ENCODE data around the gene CPVL.

CPVL gene

GRCh38 chr7:28979776-28980175 is 166.6 kb downstream of the CPVL start:
- H3K4me1 ChIP-seq (ENCODE audit: control insufficient read depth, insufficient read depth, low read length, poor library complexity, severe bottlenecking) = peaks cover 20% of the 10 kb centered on the region
- H3K36me3 ChIP-seq (ENCODE audit: control insufficient read depth, insufficient read depth, low read length) = no peaks in the 10 kb centered on the region
- peaks cover 3% of the 10 kb centered on the region for H3K9me3 ChIP-seq (ENCODE audit: control insufficient read depth, low read length)
- H3K27ac ChIP-seq (ENCODE audit: low read depth, low read length, severe bottlenecking) = no peak overlapping the region
- WGBS, 2 experiments (ENCODE audit: insufficient coverage in 2 of 2) = 88 to 93% methylated on average over 1 to 2 of the region's 3 CpGs
- H3K4me3 ChIP-seq (ENCODE audit: extremely low read depth, insufficient read depth, low read length, poor library complexity, severe bottlenecking) = no peak overlapping the region

- no peak overlapping the region for H3K4me3 ChIP-seq (ENCODE audit: extremely low read depth, insufficient read depth, low read length, poor library complexity, severe bottlenecking)
- no peaks in the 10 kb centered on the region for H3K36me3 ChIP-seq (ENCODE audit: control insufficient read depth, insufficient read depth, low read length)
- peaks cover 10% of the 10 kb centered on the region for H3K9me3 ChIP-seq (ENCODE audit: control insufficient read depth, low read length)
- 83 to 86% methylated on average over 1 of the region's 1 CpG for WGBS, 2 experiments (ENCODE audit: insufficient coverage in 2 of 2)
- H3K27ac ChIP-seq (ENCODE audit: low read depth, low read length, severe bottlenecking) = no peak overlapping the region
- H3K4me1 ChIP-seq (ENCODE audit: control insufficient read depth, insufficient read depth, low read length, poor library complexity, severe bottlenecking) = peaks cover 12% of the 10 kb centered on the region
Measured at GRCh38 chr7:28977881-28978280, 168.5 kb downstream of the CPVL start.

- Histone ChIP-seq H3K4me3 (ENCODE audit: extremely low read depth, insufficient read depth, low read length, poor library complexity, severe bottlenecking) (no peak overlapping the region), H3K36me3 (ENCODE audit: control insufficient read depth, insufficient read depth, low read length) (no peaks in the 10 kb centered on the region), H3K4me1 (ENCODE audit: control insufficient read depth, insufficient read depth, low read length, poor library complexity, severe bottlenecking) (peaks cover 8% of the 10 kb centered on the region), H3K9me3 (ENCODE audit: control insufficient read depth, low read length) (peaks cover 14% of the 10 kb centered on the region), H3K27ac (ENCODE audit: low read depth, low read length, severe bottlenecking) (no peak overlapping the region)
- 85 to 100% methylated on average over 2 of the region's 3 CpGs for WGBS, 2 experiments (ENCODE audit: insufficient coverage in 2 of 2)
Measured at GRCh38 chr7:28976022-28976421, 170.3 kb downstream of the CPVL start.

- H3K4me1 ChIP-seq (ENCODE audit: control insufficient read depth, insufficient read depth, low read length, poor library complexity, severe bottlenecking) = no peaks in the 10 kb centered on the region
- no peak overlapping the region for H3K27ac ChIP-seq (ENCODE audit: low read depth, low read length, severe bottlenecking)
- no peak overlapping the region for H3K4me3 ChIP-seq (ENCODE audit: extremely low read depth, insufficient read depth, low read length, poor library complexity, severe bottlenecking)
- WGBS, 2 experiments (ENCODE audit: insufficient coverage in 2 of 2) = 89 to 95% methylated on average over 2 to 3 of the region's 3 CpGs
- H3K9me3 ChIP-seq (ENCODE audit: control insufficient read depth, low read length) = peaks cover 14% of the 10 kb centered on the region
- no peaks in the 10 kb centered on the region for H3K36me3 ChIP-seq (ENCODE audit: control insufficient read depth, insufficient read depth, low read length)
Measured at GRCh38 chr7:28973591-28973990, 172.7 kb downstream of the CPVL start.

DNA sequence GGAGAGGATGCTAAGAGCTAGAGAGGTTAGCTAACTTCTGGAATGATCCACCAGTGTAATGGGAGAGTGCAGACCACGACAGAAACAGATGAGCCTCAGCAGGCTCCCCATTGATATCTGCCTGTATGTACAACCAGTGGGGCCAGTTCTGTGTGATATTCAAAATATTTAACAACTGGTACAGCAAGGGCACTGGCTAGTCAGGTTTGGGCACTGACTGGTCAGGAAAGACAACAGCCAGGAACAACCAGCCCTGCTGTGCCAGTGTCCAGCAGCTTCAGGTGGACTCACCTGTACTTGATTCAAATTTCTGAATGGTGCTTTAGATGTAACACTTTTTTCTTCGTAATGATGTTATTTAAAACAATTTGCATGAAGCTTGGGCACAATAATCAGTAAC is 182.3 kb downstream of the CPVL start:
- 80 to 86% methylated on average over 1 of the region's 2 CpGs for WGBS, 2 experiments (ENCODE audit: insufficient coverage in 2 of 2)
- no peaks in the 10 kb centered on the region for H3K4me1 ChIP-seq (ENCODE audit: control insufficient read depth, insufficient read depth, low read length, poor library complexity, severe bottlenecking)
- no peak overlapping the region for H3K4me3 ChIP-seq (ENCODE audit: extremely low read depth, insufficient read depth, low read length, poor library complexity, severe bottlenecking)

DNA sequence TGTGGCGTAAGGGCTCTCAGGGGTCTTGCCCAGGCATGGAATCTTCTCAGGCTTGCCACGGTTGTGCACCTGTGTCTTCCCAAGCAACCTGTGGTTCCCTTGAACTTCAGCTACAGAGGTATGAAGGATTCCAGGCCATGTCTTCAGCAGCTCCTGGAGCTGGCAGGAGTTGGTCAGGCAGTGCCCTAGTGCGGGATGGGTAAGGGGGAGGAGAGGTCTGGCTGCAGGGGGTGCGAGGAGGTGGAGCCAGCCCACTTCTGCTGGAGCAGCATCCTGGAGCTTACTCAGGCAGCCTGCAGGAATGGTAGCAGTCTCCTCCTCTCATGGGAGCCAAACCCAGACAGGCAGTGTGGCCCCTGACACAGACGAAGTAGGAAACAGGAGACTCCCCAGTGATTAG is 184.4 kb downstream of the CPVL start:
- Histone ChIP-seq H3K9me3 (ENCODE audit: control insufficient read depth, low read length) (no peaks in the 10 kb centered on the region), H3K4me3 (ENCODE audit: extremely low read depth, insufficient read depth, low read length, poor library complexity, severe bottlenecking) (no peak overlapping the region), H3K4me1 (ENCODE audit: control insufficient read depth, insufficient read depth, low read length, poor library complexity, severe bottlenecking) (no peaks in the 10 kb centered on the region), H3K36me3 (ENCODE audit: control insufficient read depth, insufficient read depth, low read length) (no peaks in the 10 kb centered on the region), H3K27ac (ENCODE audit: low read depth, low read length, severe bottlenecking) (no peak overlapping the region)
- WGBS, 2 experiments (ENCODE audit: insufficient coverage in 2 of 2) = 54 to 66% methylated on average over 3 of the region's 5 CpGs

More for the DNA sequence above, 182.3 kb downstream of the CPVL start:
- H3K36me3 ChIP-seq (ENCODE audit: control insufficient read depth, insufficient read depth, low read length) = no peaks in the 10 kb centered on the region
- no peak overlapping the region for H3K27ac ChIP-seq (ENCODE audit: low read depth, low read length, severe bottlenecking)
- H3K9me3 ChIP-seq (ENCODE audit: control insufficient read depth, low read length) = no peaks in the 10 kb centered on the region

- no peaks in the 10 kb centered on the region for H3K9me3 ChIP-seq (ENCODE audit: control insufficient read depth, low read length)
- no peak overlapping the region for H3K4me3 ChIP-seq (ENCODE audit: extremely low read depth, insufficient read depth, low read length, poor library complexity, severe bottlenecking)
- WGBS, 2 experiments (ENCODE audit: insufficient coverage in 2 of 2) = 82 to 89% methylated on average over 6 to 7 of the region's 7 CpGs
- H3K36me3 ChIP-seq (ENCODE audit: control insufficient read depth, insufficient read depth, low read length) = no peaks in the 10 kb centered on the region
- H3K4me1 ChIP-seq (ENCODE audit: control insufficient read depth, insufficient read depth, low read length, poor library complexity, severe bottlenecking) = no peaks in the 10 kb centered on the region
- no peak overlapping the region for H3K27ac ChIP-seq (ENCODE audit: low read depth, low read length, severe bottlenecking)
Measured at GRCh38 chr7:28960071-28960840, 186.1 kb downstream of the CPVL start.

DNA sequence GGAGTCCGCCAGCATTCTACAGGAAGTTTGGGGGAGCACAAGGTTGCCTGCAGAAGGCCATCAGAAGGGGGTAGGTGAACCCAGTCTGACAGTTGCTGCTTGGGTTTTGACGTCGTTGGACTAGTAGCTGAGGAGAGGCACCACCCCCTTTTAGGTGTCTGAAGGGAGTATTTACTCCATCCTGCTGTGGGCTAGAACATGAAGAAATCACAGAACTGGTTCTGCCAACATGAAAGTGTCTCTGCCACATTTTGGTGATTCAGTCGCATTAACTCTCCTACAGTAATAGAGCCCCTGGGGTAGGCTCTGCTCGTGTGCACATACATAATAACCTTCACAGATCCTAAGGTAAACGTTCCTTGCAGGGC is 187.4 kb downstream of the CPVL start:
- Histone ChIP-seq H3K36me3 (ENCODE audit: control insufficient read depth, insufficient read depth, low read length) (no peaks in the 10 kb centered on the region), H3K27ac (ENCODE audit: low read depth, low read length, severe bottlenecking) (no peak overlapping the region), H3K4me1 (ENCODE audit: control insufficient read depth, insufficient read depth, low read length, poor library complexity, severe bottlenecking) (no peaks in the 10 kb centered on the region), H3K9me3 (ENCODE audit: control insufficient read depth, low read length) (no peaks in the 10 kb centered on the region), H3K4me3 (ENCODE audit: extremely low read depth, insufficient read depth, low read length, poor library complexity, severe bottlenecking) (no peak overlapping the region)
- 54% methylated on average over 4 of the region's 6 CpGs for WGBS, 2 experiments (ENCODE audit: insufficient coverage in 2 of 2)

- Histone ChIP-seq H3K9me3 (ENCODE audit: control insufficient read depth, low read length) (no peaks in the 10 kb centered on the region), H3K4me3 (ENCODE audit: extremely low read depth, insufficient read depth, low read length, poor library complexity, severe bottlenecking) (peak within 1 kb of the TSS; percentile 45), H3K4me1 (ENCODE audit: control insufficient read depth, insufficient read depth, low read length, poor library complexity, severe bottlenecking) (no peaks in the 10 kb centered on the region), H3K36me3 (ENCODE audit: control insufficient read depth, insufficient read depth, low read length) (no peaks in the 10 kb centered on the region), H3K27ac (ENCODE audit: low read depth, low read length, severe bottlenecking) (peak within 1 kb of the TSS; percentile 54)
- 4 to 5% methylated on average over 61 to 66 of the region's 66 CpGs for WGBS, 2 experiments (ENCODE audit: insufficient coverage in 2 of 2)
Measured at GRCh38 chr7:28958235-28958979, 187.9 kb downstream of the CPVL start, which contains the start of gene TRIL. TRIL (minus strand) TSS chr7:28958330; CDS start chr7:28958046, 284 bp downstream.

GRCh38 chr7:28957751-28958234 is 188.5 kb downstream of the CPVL start:
- Histone ChIP-seq H3K36me3 (ENCODE audit: control insufficient read depth, insufficient read depth, low read length) (no peaks in the 10 kb centered on the region), H3K4me1 (ENCODE audit: control insufficient read depth, insufficient read depth, low read length, poor library complexity, severe bottlenecking) (no peaks in the 10 kb centered on the region), H3K4me3 (ENCODE audit: extremely low read depth, insufficient read depth, low read length, poor library complexity, severe bottlenecking) (peak overlapping the region; percentile 45), H3K27ac (ENCODE audit: low read depth, low read length, severe bottlenecking) (peak overlapping the region; percentile 54), H3K9me3 (ENCODE audit: control insufficient read depth, low read length) (no peaks in the 10 kb centered on the region)
- 2% methylated on average over 43 to 47 of the region's 47 CpGs for WGBS, 2 experiments (ENCODE audit: insufficient coverage in 2 of 2)

All from mesodermal cell (in vitro differentiated cells).